Kidney (tissue), 14 donors: ENCODE results near the gene TBC1D8. TPM values are rescaled to one million over a fixed set of nuclear protein-coding genes. Genes with fewer than 3 reads are reported as not detected.
A peak's percentile ranks its signal among the peaks of the same experiment; 100 is the strongest.
"Not testable (repeated sequence)": the region's sequence is repeated elsewhere in the genome, so short reads cannot be mapped to it uniquely, and the experiment has no call there.

Experiments used
- DNase-seq, 5 donors: peaks; one replicate each; pipeline ENCODE4 v3.0.0-alpha.2; 2013 to 2020
- FAIRE-seq: peaks from 2 replicates; lab custom pipeline; 2012; peaks lifted over from hg19 to GRCh38; lab: Jason Lieb, UNC
- H3K27ac ChIP-seq, 2 donors: one replicate each; pipeline ENCODE4 v1.7.0; 2013; ENCODE audit warnings: low read depth in 2 of 2, low read length in 2 of 2, inconsistent platforms in 1 of 2
- H3K27me3 ChIP-seq: one replicate; pipeline ENCODE4 v1.7.1; 2013; ENCODE audit warnings: low read length, inconsistent platforms; ENCODE audit not compliant: control insufficient read depth, insufficient read depth
- H3K36me3 ChIP-seq, 3 donors: one replicate each; pipeline versions ENCODE4 v1.7.0 to v1.7.1; 2013; ENCODE audit warnings: low read length in 3 of 3, control low read depth in 1 of 3, inconsistent platforms in 1 of 3; ENCODE audit not compliant: insufficient read depth in 3 of 3, control insufficient read depth in 2 of 3
- H3K4me1 ChIP-seq, 3 donors: one replicate each; pipeline versions ENCODE4 v1.7.0 to v1.7.1; 2013; ENCODE audit warnings: low read length in 3 of 3, inconsistent platforms in 1 of 3, low read depth in 1 of 3; ENCODE audit not compliant: control insufficient read depth in 2 of 3, insufficient read depth in 2 of 3
- H3K4me3 ChIP-seq, 3 donors: one replicate each; pipeline versions ENCODE4 v1.7.0 to v1.8.1; 2013; ENCODE audit warnings: low read length in 3 of 3, control low read depth in 1 of 3, inconsistent platforms in 1 of 3
- H3K9ac ChIP-seq, 3 donors: one replicate each; pipeline versions ENCODE4 v1.7.0 to v1.7.1; 2013; ENCODE audit warnings: low read length in 3 of 3, control low read depth in 1 of 3, inconsistent platforms in 1 of 3
- H3K9me3 ChIP-seq, 3 donors: one replicate each; pipeline versions ENCODE4 v1.7.0 to v1.7.1; 2013; ENCODE audit warnings: low read length in 3 of 3, control low read depth in 1 of 3, inconsistent platforms in 1 of 3; ENCODE audit not compliant: control insufficient read depth in 2 of 3, insufficient read depth in 1 of 3
- intact Hi-C: fragments of 100-400 bp; cut with DNase I; formaldehyde crosslinking; loops from one replicate; pipeline ENCODE4 v1.11.1; 2022
- polyA plus RNA-seq: library from polyadenylated mRNA; stranded (reverse); fragments of 350-450 nt; fragmentation: Illumina TruSeq; extraction: RNeasy Lipid Tissue Mini Kit (QIAGEN cat#74804); gene quantifications from one replicate; pipeline ENCODE4 v1.2.3, GENCODE V29; 2014; ENCODE audit warnings: low read depth, low replicate concordance; ENCODE audit not compliant: insufficient read depth
- total RNA-seq: library from RNA; stranded (reverse); fragmentation: NEBNext Ultra II Directional; extraction: Animal tissue kit (Norgen Biotek cat#: 25700); gene quantifications from one replicate; pipeline ENCODE4 v1.2.1, GENCODE V29; 2021
- TF ChIP-seq, protein P1 (sequence below): IDR thresholded peaks from 3 replicates; pipeline ENCODE4 v1.5.1; 2012; ENCODE audit warnings: mild to moderate bottlenecking, moderate library complexity, borderline replicate concordance; ENCODE audit not compliant: insufficient read depth; ENCODE audit errors: extremely low read depth
- donor health status: control.
- donor health status: control.
- donor health status: control.
- donor health status: control.
- donor health status: control.
- donor health status: DM: yes; HTN: yes; CAD: no.
- donor health status: Normal renal cell carcinoma (clear cell type).

TBC1D8 gene
- total and polyA plus RNA-seq, 2 donors from 2014 or later: 7.4 to 47.9 TPM

DNA sequence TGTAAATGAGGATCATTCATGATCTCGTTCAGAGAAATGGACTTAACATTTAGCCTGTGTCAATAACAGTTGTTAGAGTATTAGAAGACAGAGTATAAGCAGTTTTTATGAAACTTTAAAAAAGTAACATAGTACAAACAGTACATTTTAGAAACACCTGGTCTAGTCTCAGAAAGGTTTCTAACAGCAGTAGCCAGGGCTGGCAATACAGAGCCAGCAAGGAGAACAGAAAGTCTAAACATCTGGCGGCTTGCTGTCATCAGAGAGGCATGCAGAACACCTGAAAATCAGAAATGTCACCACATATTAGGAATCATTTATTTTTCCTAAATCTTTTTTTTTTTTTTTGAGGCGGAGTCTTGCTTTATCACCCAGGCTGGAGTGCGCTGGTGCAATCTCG is 99.0 kb downstream of the TBC1D8 start:
- no peaks in the 10 kb centered on the region for H3K9me3 ChIP-seq
- intact Hi-C loops: no loop called here
- H3K4me1 ChIP-seq: peaks cover 0 to under 1% (median 0%) of the 10 kb centered on the region in 3 donors
- no peaks in the 10 kb centered on the region for H3K27me3 ChIP-seq
- no peak overlapping the region for H3K9ac ChIP-seq
- H3K36me3 ChIP-seq: peaks cover 0 to 4% (median 0%) of the 10 kb centered on the region in 3 donors
- FAIRE-seq (no peak), DNase-seq (no peak)
- TF ChIP-seq, protein P1, sequence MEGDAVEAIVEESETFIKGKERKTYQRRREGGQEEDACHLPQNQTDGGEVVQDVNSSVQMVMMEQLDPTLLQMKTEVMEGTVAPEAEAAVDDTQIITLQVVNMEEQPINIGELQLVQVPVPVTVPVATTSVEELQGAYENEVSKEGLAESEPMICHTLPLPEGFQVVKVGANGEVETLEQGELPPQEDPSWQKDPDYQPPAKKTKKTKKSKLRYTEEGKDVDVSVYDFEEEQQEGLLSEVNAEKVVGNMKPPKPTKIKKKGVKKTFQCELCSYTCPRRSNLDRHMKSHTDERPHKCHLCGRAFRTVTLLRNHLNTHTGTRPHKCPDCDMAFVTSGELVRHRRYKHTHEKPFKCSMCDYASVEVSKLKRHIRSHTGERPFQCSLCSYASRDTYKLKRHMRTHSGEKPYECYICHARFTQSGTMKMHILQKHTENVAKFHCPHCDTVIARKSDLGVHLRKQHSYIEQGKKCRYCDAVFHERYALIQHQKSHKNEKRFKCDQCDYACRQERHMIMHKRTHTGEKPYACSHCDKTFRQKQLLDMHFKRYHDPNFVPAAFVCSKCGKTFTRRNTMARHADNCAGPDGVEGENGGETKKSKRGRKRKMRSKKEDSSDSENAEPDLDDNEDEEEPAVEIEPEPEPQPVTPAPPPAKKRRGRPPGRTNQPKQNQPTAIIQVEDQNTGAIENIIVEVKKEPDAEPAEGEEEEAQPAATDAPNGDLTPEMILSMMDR: no peak
- H3K4me3 ChIP-seq: no peak overlapping the region
- H3K27ac ChIP-seq: no peak overlapping the region

DNA sequence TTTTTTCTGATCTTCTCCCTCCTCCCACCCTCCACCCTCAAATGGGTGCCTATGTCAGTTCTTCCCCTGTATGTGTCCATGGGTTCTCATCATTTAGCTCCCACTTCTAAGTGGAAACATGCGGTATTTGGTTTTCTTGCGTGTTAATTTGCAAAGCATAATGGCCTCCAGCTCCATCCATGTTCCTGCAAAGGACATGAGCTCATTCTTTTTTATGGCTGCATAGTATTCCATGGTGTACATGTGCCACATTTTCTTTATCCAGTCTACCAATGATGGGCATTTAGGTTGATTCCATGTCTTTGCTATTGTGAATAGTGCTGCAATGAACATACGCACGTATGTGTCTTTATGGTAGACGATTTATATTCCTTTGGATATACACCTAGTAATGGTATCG is 100.3 kb downstream of the TBC1D8 start:
- H3K4me1 ChIP-seq, H3K4me3 ChIP-seq, FAIRE-seq, intact Hi-C loops, H3K27me3 ChIP-seq, H3K9ac ChIP-seq, DNase-seq, H3K36me3 ChIP-seq, H3K9me3 ChIP-seq, H3K27ac ChIP-seq: not testable (repeated sequence)

DNA sequence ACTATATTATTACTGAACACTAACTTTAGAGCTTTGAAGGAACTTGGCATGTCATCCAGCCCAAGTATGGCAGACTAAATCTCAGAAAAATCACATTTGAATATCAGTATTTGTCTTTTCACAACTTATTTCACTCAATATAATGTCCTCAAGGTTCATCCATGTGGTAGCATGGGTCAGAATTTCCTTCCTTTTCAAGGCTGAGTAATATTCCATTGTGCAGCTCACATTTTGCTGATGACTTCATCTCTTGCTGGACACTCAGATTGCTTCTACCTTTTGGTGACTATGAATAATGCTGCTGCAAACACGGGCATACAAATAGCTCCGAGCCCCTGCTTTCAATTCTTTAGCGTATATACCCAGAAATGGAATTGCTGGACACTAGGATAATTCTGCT is 102.4 kb downstream of the TBC1D8 start:
- Histone ChIP-seq H3K27ac (no peak overlapping the region), H3K4me3 (no peak overlapping the region), H3K4me1 (peaks cover 0 to 2% (median 0%) of the 10 kb centered on the region in 3 donors), H3K36me3 (peaks cover 0 to 4% (median 0%) of the 10 kb centered on the region in 3 donors), H3K9me3 (no peaks in the 10 kb centered on the region), H3K9ac (no peak overlapping the region), H3K27me3 (no peaks in the 10 kb centered on the region)
- TF ChIP-seq, protein P1: no peak
- intact Hi-C loops: no loop called here
- DNase-seq (no peak), FAIRE-seq (no peak)

DNA sequence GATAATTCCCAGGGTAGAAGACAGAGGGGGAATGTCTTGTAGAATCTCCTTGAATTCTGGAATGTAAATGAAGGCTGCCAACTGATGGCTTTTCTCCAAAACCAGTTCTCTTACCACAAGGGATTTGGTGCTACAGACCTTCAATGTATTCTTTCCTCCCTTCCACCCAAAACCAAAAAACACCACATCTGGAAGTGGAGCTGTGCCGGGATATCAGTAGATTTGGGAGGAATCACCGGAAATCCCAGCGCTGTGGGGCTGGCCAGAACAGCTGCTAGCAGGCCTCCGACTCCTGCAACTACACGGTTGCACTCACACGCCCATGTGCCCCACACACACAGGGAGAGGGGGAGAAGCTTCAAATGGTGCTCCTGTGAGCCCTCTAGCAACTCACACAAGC is 103.4 kb downstream of the TBC1D8 start:
- peak overlapping the region in 1 of 2 donors; percentile 16 for H3K27ac ChIP-seq
- FAIRE-seq (no peak), DNase-seq (no peak)
- TF ChIP-seq, protein P1: no peak
- H3K4me1 ChIP-seq: peaks cover 0 to 2% (median 0%) of the 10 kb centered on the region in 3 donors
- no peaks in the 10 kb centered on the region for H3K9me3 ChIP-seq
- no peaks in the 10 kb centered on the region for H3K27me3 ChIP-seq
- intact Hi-C loops: no loop called here
- H3K9ac ChIP-seq: no peak overlapping the region
- H3K36me3 ChIP-seq: no peaks in the 10 kb centered on the region
- no peak overlapping the region for H3K4me3 ChIP-seq
